OCI-LY3 (cell line): ENCODE results near the gene RAD1.

Experiments
- CTCF ChIP-seq: fragments of 200-600, 300-600 bp; sonication (generic); IDR thresholded peaks from 2 replicates; pipeline ENCODE4 v1.5.1; 2014; ENCODE audit warnings: antibody characterized with exemption, low read length, low read depth
- EZH2phosphoT487 ChIP-seq: fragments of 200-600 bp; shearing (Covaris generic); IDR thresholded peaks from 2 replicates; pipeline ENCODE4 v1.6.1; 2018; ENCODE audit warnings: antibody characterized with exemption, mixed run types, low read depth

- TF ChIP-seq CTCF (peak; percentile 77), EZH2phosphoT487 (no peak)
These were observed 16.9 kb downstream of the RAD1 start for GRCh38 chr5:34898258-34898895.
